HG03025 (cell line): ENCODE results near the gene CST3.
"Not testable (repeated sequence)": the region's sequence is repeated elsewhere in the genome, so short reads cannot be mapped to it uniquely, and the experiment has no call there.

Experiments
- ATAC-seq: cut with Tn5 transposase; IDR thresholded peaks from one replicate; pipeline ENCODE4 v1.9.1; 2021; ENCODE audit warnings: mild to moderate bottlenecking, moderate library complexity; ENCODE audit not compliant: unreplicated experiment, low FRiP score

The CST3 gene

GRCh38 chr20:23663180-23663579 lies 25.4 kb upstream of the CST3 start:
- no peak for ATAC-seq

GRCh38 chr20:23662276-23662870 lies 24.6 kb upstream of the CST3 start:
- no peak for ATAC-seq

- no peak for ATAC-seq
Measured at GRCh38 chr20:23661002-23661429, 23.3 kb upstream of the CST3 start.

- no peak for ATAC-seq
Measured at GRCh38 chr20:23659989-23660837, 22.5 kb upstream of the CST3 start.

GRCh38 chr20:23659610-23659988 lies 21.8 kb upstream of the CST3 start:
- not testable (repeated sequence) for ATAC-seq

GRCh38 chr20:23658989-23659609 lies 21.3 kb upstream of the CST3 start:
- no peak for ATAC-seq

- ATAC-seq: no peak
Measured at GRCh38 chr20:23658336-23658735, 20.6 kb upstream of the CST3 start.

GRCh38 chr20:23657202-23657601 lies 19.4 kb upstream of the CST3 start:
- no peak for ATAC-seq

- no peak for ATAC-seq
Measured at GRCh38 chr20:23656372-23656771, 18.6 kb upstream of the CST3 start.

- ATAC-seq: no peak
Measured at GRCh38 chr20:23655491-23656211, 17.9 kb upstream of the CST3 start.

- no peak for ATAC-seq
Measured at GRCh38 chr20:23654717-23655116, 17.0 kb upstream of the CST3 start.

GRCh38 chr20:23654000-23654399 lies 16.2 kb upstream of the CST3 start:
- ATAC-seq: no peak

GRCh38 chr20:23653400-23653938 lies 15.7 kb upstream of the CST3 start:
- no peak for ATAC-seq

GRCh38 chr20:23652926-23653325 lies 15.2 kb upstream of the CST3 start:
- no peak for ATAC-seq

- no peak for ATAC-seq
Measured at GRCh38 chr20:23652371-23652770, 14.6 kb upstream of the CST3 start.

- ATAC-seq: no peak
Measured at GRCh38 chr20:23651117-23651516, 13.4 kb upstream of the CST3 start.

- no peak for ATAC-seq
Measured at GRCh38 chr20:23649830-23650417, 12.2 kb upstream of the CST3 start.

GRCh38 chr20:23649242-23649641 lies 11.5 kb upstream of the CST3 start:
- ATAC-seq: no peak

- no peak for ATAC-seq
Measured at GRCh38 chr20:23647346-23647745, 9.6 kb upstream of the CST3 start.

GRCh38 chr20:23646106-23646873 lies 8.5 kb upstream of the CST3 start:
- no peak for ATAC-seq
